Gastroesophageal sphincter (tissue), 3 donors: Measurements from ENCODE around the gene JARID2.

Experiments
- POLR2AphosphoS5 ChIP-seq: sonication (generic); formaldehyde crosslinking; IDR thresholded peaks from one replicate; pipeline ENCODE4 v1.6.1; 2017; ENCODE audit warnings: antibody characterized with exemption
- TF ChIP-seq, protein P1 (sequence below), 4 experiments: fragments of 200-600 bp in 2 of 4; fragments of 450-650 bp in 2 of 4; sonication (generic) in 1 of 4; IDR thresholded peaks; one replicate each; pipeline ENCODE4 v1.5.1; 2017 to 2019; ENCODE audit warnings: antibody characterized with exemption in 4 of 4, mild to moderate bottlenecking in 2 of 4, moderate library complexity in 2 of 4

- TF ChIP-seq, protein P1, sequence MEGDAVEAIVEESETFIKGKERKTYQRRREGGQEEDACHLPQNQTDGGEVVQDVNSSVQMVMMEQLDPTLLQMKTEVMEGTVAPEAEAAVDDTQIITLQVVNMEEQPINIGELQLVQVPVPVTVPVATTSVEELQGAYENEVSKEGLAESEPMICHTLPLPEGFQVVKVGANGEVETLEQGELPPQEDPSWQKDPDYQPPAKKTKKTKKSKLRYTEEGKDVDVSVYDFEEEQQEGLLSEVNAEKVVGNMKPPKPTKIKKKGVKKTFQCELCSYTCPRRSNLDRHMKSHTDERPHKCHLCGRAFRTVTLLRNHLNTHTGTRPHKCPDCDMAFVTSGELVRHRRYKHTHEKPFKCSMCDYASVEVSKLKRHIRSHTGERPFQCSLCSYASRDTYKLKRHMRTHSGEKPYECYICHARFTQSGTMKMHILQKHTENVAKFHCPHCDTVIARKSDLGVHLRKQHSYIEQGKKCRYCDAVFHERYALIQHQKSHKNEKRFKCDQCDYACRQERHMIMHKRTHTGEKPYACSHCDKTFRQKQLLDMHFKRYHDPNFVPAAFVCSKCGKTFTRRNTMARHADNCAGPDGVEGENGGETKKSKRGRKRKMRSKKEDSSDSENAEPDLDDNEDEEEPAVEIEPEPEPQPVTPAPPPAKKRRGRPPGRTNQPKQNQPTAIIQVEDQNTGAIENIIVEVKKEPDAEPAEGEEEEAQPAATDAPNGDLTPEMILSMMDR (IDR thresholded peaks at IDR 0.05) = no peak
- TF ChIP-seq POLR2AphosphoS5 = no peak
Observed at GRCh38 chr6:15341311-15342001, 95.6 kb downstream of the JARID2 start.
